ENCODE data around the gene RNF157.

GRCh38 chr17:76137351-76138233 is 102.7 kb downstream of the RNF157 start:
- TF ChIP-seq ZKSCAN1 (IDR thresholded peaks at IDR 0.05; ENCODE audit: low read length) (no peak), CTCF (CRISPR knock-in tag; IDR thresholded peaks at IDR 0.05) (no peak), AKNA (CRISPR knock-in tag; IDR thresholded peaks at IDR 0.05; ENCODE audit: borderline replicate concordance) (no peak), POLR2AphosphoS5 (IDR thresholded peaks at IDR 0.05; ENCODE audit: low read depth, low read length) (no peak), ZBTB49 (CRISPR knock-in tag; IDR thresholded peaks at IDR 0.05; ENCODE audit: borderline replicate concordance) (no peak), JUND (CRISPR knock-in tag; IDR thresholded peaks at IDR 0.05) (no peak)
